NOMO-1 (cell line): ENCODE data around the gene SOX13.
"Not testable (repeated sequence)": the region's sequence is repeated elsewhere in the genome, so short reads cannot be mapped to it uniquely, and the experiment has no call there.

Source experiments
- DNase-seq, 2 experiments: peaks; one replicate each; lab custom pipeline; 2025; ENCODE audit not compliant: unreplicated experiment in 2 of 2; lab: John Stamatoyannopoulos, UW

SOX13 gene

GRCh38 chr1:204085876-204086275 is 13.0 kb downstream of the SOX13 start:
- no peak for DNase-seq

DNA sequence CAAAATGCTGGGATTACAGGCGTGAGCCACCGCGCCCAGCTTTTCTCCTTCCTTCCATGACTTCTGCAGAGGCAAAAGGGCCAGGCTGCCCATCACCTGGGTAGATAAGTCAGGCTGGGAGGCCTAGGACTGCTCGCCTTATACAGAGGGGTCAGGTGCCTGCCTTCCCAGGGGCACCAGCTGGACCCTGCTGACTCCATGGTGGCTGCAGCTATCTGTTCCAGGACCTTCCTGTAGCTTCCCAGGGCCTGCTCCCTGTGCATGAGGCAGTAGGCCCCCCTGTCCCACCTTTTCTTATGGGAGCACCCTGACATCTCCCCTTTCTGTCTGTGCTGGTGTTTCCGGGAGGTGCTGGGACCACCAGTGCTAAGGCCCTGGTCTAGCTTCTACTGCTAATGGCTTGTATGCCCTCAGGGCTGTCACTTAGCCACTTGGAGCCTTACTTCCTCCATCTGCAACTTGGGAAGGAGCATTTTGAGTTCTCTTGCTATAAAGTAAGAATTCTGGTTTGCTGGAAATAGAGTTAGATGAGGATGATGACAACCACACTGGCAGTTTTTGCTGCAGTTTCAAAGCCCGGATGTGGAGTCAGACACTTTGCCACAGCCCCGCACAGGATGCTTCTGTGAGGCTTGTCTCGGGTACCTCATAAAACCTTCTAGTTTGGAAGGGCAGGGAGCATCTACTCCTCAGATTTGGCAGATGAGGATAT is 14.4 kb downstream of the SOX13 start:
- no peak for DNase-seq

DNA sequence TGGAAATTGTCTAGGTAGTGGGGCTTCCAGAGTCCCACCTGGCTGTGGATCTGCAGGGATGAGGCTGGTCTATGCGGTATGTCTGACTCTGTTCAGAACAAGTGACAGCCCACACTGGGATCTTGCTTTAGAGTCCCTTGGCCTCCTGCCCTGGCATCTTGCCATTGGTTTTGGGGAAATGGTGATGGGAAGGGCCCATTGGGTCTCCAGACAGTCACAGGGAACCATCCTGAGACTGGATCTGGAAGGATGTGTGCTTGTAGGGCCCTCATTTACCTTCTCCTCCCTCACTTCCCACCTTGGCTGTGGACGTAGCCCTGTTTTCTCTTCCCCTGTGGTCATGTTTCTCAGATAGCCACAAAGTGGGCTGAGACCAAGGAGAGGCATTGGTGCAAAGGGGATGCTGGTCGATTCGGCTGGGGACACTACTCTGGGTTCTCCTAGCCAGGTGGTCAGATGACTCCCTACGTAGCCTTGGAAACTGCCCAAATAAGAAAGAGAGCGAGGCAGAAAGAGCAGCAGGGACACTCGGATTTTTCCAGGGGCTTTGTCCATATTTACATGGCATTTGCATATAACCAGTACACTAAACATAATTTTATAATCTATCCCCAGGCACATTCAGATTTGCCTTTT is 15.1 kb downstream of the SOX13 start:
- no peak for DNase-seq

GRCh38 chr1:204088596-204088995 is 15.7 kb downstream of the SOX13 start:
- no peak for DNase-seq

DNA sequence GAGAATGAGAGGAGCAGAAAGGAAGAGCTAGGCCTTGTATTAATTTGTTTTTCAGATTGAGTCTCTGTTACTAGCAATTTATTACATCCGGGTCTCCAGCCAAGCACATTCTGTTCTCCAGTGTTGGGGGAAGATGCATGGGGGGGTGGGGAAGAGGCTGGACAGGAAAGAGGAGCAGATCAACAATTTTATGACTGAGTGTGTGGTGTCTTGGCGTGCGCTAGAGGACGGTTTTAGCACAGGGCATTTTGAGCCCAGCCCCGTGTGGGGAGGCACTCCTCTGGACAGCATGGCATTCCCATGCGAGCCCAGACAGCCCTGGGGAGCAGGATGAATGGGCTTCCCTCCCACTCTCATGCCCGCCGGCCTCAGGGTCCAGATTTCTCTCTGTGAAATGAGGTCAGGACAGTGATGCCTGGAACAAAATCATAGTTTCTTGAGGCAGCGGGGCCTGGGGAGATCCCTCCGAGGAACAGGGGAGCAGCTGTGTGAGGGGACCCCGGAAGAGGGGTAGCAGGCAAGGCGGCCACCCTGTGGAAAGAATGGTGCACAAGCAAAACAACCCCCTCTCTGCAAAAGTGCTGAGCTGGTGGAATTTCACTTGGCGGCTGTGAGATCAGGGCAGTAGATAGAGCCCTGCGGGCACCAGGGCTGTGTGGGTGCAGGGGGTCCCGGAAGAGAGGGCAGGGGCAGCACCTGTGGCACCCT is 16.3 kb downstream of the SOX13 start:
- DNase-seq, result no peak

GRCh38 chr1:204090132-204090531 is 17.2 kb downstream of the SOX13 start:
- not testable (repeated sequence) for DNase-seq

- no peak for DNase-seq
Observed at GRCh38 chr1:204091066-204091465, 18.2 kb downstream of the SOX13 start.

GRCh38 chr1:204091787-204092312 is 18.9 kb downstream of the SOX13 start:
- DNase-seq, result no peak

GRCh38 chr1:204092632-204093420 is 19.9 kb downstream of the SOX13 start:
- no peak for DNase-seq

DNA sequence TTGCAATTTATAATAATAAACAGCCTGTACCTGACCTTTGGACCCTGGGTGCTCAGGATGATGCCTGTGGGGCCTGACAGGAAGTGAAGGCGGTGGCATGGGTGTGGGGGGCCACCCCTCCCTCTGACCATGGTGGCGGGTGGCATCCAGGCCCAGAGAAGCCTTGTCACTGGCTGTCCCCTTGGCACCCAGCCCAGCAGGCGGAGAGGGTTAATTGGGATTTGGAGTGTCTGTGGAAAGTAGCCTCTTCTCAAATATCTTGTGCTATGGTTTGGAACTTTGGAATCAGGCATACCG is 20.5 kb downstream of the SOX13 start:
- peak; percentile 50 to 70 for DNase-seq

GRCh38 chr1:204093781-204094180 is 20.9 kb downstream of the SOX13 start:
- no peak for DNase-seq

DNA sequence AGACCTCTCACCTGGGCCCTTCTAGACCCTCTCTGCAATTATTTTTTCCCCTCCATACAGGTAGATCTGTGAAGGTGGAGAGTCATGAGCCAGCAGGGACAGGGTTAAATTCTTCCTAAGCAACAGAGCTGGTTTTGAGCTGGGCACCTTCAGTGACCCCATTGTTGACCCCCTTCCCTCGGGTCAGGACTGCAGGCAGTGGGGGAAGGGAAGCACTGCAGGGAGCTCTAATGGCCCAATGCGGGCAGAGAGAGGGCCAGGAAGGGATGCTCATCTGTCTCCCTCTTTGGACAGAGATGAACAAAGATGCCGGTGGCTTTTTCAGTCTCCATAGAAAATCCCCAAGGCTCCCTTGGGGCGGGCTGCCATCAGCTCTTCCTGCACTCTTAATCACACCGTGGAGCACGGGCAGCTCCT is 21.4 kb downstream of the SOX13 start:
- no peak for DNase-seq

GRCh38 chr1:204094856-204095634 is 22.1 kb downstream of the SOX13 start:
- no peak for DNase-seq

DNA sequence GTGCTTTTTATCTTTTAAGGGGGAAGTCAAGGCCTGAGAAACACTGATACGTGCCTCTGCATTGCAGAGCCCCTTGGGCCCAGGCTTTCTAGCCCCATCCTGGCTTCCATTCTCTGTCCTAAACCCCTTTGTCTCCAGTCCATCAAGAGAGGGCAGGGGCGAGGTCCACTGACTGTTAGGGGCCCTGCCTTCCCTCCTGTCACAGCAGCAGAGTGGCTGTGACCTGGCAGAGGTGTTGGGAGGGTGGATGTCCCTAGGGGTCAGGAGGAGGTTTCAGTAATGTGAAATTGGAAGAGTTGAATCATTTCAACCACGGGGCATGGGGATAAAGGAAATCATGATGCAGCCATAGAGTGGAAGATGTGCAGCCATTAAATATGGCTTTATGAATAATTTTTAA is 24.0 kb downstream of the SOX13 start:
- no peak for DNase-seq

DNA sequence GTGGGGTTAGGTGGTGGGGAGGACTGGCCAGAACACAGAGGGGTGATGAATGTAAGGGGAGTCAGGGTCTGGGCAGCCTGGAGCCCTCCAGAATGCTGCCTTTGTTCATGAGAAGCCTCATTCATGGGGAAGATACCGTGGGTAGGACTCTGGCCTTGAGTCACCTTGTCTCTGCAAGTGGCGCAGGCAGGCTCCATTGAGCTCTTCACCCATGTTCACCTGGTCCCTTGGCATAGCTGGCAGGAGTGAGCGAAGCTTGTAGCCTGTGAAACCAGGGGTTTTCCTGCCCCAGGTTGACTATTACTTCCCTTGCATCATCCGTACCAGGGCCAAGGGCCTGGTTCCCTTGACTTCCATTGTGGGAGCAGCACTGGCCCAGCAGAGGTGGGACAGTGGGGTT is 25.8 kb downstream of the SOX13 start:
- no peak for DNase-seq

GRCh38 chr1:204099754-204100153 is 26.8 kb downstream of the SOX13 start:
- not testable (repeated sequence) for DNase-seq

GRCh38 chr1:204102029-204102611 is 29.2 kb downstream of the SOX13 start:
- DNase-seq, result no peak

DNA sequence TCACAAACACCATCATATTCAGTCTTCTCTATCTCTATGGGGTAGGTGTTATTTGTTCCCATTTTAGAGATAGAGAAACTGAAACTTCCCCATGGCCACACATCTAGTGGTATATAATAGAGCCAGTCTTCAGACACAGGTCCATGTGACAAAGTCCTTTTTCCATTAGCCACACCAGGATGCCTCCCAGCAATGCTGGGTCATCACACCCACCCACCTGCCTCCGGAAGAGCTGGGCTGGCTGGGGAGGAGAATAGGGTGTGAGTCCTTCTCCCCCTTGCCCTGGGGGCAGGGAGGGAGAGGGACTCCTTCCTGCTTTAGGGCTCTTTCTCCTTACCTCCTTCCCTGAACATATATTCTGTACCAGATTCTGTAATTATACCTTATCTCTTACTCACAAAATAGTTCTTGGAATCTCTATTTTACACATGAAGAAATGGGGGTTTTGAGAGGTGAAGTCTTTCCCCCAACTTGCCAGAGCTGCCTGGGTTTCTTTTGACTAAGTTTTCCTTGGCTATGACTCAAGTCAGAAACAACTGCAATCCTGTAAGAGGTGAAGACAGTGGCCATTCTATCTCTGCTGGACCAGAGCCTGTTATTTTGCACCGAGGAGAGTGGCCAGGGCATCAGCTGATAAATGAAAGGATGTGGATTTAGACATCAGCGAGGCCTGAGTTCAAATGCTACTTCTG is 30.0 kb downstream of the SOX13 start:
- no peak for DNase-seq

GRCh38 chr1:204103431-204103741 is 30.5 kb downstream of the SOX13 start:
- no peak for DNase-seq
